CD4-positive, alpha-beta memory T cell (primary cell): ENCODE data around the gene ITPRIP. TPM values are rescaled to one million over a fixed set of nuclear protein-coding genes. Genes with fewer than 3 reads are reported as not detected.
A peak's percentile ranks its signal among the peaks of the same experiment; 100 is the strongest.

Experiments used
- CTCF ChIA-PET: fragments of 350-600 bp; sonication (Branson Sonifier 250); formaldehyde crosslinking; loops from one replicate; lab custom pipeline; 2021; ENCODE audit warnings: inconsistent platforms; ENCODE audit not compliant: partially characterized antibody; lab: Charles Lee
- POLR2A ChIA-PET: fragments of 350-600 bp; sonication (Branson Sonifier 250); formaldehyde crosslinking; loops from one replicate; lab custom pipeline; 2021; ENCODE audit not compliant: partially characterized antibody; lab: Charles Lee
- DNase-seq, 5 donors: peaks; one replicate each; pipeline versions ENCODE4 v3.0.0 to v3.0.0-alpha.2; 2020 to 2022; ENCODE audit warnings: mixed read lengths in 1 of 5
- H3K27ac ChIP-seq: one replicate; pipeline ENCODE4 v1.7.0; 2013; ENCODE audit warnings: low read depth, low read length
- H3K27me3 ChIP-seq: 2 replicates; pipeline ENCODE4 v1.7.0; 2013; ENCODE audit warnings: mild to moderate bottlenecking, low read length, moderate library complexity; ENCODE audit not compliant: insufficient read depth
- H3K36me3 ChIP-seq: 2 replicates; pipeline ENCODE4 v1.7.0; 2013; ENCODE audit warnings: mild to moderate bottlenecking, low read length, moderate library complexity; ENCODE audit not compliant: insufficient read depth
- H3K4me1 ChIP-seq: 2 replicates; pipeline ENCODE4 v1.7.0; 2013; ENCODE audit warnings: mild to moderate bottlenecking, low read length, moderate library complexity; ENCODE audit not compliant: insufficient read depth
- H3K4me3 ChIP-seq, 2 donors: one replicate each; pipeline ENCODE4 v1.7.0; 2013; ENCODE audit warnings: low read length in 2 of 2, mild to moderate bottlenecking in 1 of 2
- H3K9me3 ChIP-seq, 2 donors: one replicate each; pipeline ENCODE4 v1.7.0; 2013; ENCODE audit warnings: low read length in 2 of 2, control low read depth in 1 of 2; ENCODE audit not compliant: control insufficient read depth in 1 of 2
- H3K27ac Mint-ChIP-seq, 7 donors: one replicate each; pipeline ENCODE4 v1.8.0; 2020 to 2021; ENCODE audit warnings: mixed read lengths in 7 of 7, mild to moderate bottlenecking in 6 of 7, inconsistent platforms in 3 of 7, moderate library complexity in 3 of 7
- H3K27me3 Mint-ChIP-seq, 2 donors: one replicate each; pipeline ENCODE4 v1.8.0; 2020 to 2021; ENCODE audit warnings: mixed read lengths in 2 of 2
- H3K36me3 Mint-ChIP-seq, 2 donors: one replicate each; pipeline ENCODE4 v1.8.0; 2020 to 2021; ENCODE audit warnings: mixed read lengths in 2 of 2, inconsistent platforms in 1 of 2, mild to moderate bottlenecking in 1 of 2
- H3K4me1 Mint-ChIP-seq, 4 donors: one replicate each; pipeline ENCODE4 v1.8.0; 2020 to 2021; ENCODE audit warnings: mixed read lengths in 4 of 4, mild to moderate bottlenecking in 1 of 4
- H3K4me3 Mint-ChIP-seq, 8 donors: one replicate each; pipeline ENCODE4 v1.8.0; 2020 to 2021; ENCODE audit warnings: mixed read lengths in 8 of 8, mild to moderate bottlenecking in 7 of 8, moderate library complexity in 6 of 8, inconsistent platforms in 3 of 8
- H3K9me3 Mint-ChIP-seq, 8 donors: one replicate each; pipeline ENCODE4 v1.8.0; 2020 to 2021; ENCODE audit warnings: mixed read lengths in 8 of 8, mild to moderate bottlenecking in 5 of 8, inconsistent platforms in 3 of 8, moderate library complexity in 1 of 8
- intact Hi-C: fragments of 100-400 bp; cut with micrococcal nuclease; formaldehyde crosslinking; loops from one replicate; pipeline ENCODE4 v1.15.1; 2023
- polyA plus RNA-seq, 2 donors: library from polyadenylated mRNA; unstranded; fragments of 300-500 nt; fragmentation: Illumina TruSeq; gene quantifications; one replicate each; pipeline ENCODE4 v1.2.3, GENCODE V29; 2021
- total RNA-seq, 2 experiments: library from RNA; stranded (reverse); gene quantifications; one replicate each; pipeline ENCODE4 v1.2.3, GENCODE V29; 2021

ITPRIP gene
- total and polyA plus RNA-seq, 4 experiments from 2014 or later = 10.3 to 15.7 (median 14.2) TPM

DNA sequence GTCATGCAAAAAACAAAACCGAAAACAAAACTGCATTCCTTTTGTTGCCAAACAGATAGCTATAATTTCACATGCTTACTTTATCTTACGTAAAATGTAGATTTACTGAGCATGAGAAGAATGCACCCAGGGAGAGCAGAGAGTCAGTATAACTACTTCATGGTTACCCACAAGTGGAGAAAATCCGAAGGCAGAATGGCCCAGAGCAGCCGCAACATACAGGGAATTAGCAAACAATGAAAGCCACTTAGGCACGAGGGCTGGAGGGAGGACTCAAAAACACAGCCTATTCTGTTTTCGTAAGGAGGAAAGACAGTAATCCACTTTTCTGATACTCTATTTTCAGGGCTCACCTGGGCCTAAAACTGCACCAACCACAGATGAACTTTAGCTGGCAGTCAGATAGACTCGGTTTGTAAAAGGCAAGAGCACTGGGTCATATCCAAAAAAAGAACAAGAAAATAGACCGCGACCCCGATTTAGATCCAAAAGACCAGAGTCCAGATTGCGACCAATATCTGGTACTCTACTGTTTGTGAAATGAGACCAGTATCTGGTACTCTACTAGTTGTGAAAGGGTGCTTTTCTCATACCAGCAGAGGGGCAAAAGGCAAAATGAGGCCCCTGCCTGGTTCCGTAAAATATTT is 1.3 kb downstream of the ITPRIP start:
- H3K27me3 Mint-ChIP-seq = peaks cover 0 to 3% of the 10 kb centered on the region in 2 donors

DNA sequence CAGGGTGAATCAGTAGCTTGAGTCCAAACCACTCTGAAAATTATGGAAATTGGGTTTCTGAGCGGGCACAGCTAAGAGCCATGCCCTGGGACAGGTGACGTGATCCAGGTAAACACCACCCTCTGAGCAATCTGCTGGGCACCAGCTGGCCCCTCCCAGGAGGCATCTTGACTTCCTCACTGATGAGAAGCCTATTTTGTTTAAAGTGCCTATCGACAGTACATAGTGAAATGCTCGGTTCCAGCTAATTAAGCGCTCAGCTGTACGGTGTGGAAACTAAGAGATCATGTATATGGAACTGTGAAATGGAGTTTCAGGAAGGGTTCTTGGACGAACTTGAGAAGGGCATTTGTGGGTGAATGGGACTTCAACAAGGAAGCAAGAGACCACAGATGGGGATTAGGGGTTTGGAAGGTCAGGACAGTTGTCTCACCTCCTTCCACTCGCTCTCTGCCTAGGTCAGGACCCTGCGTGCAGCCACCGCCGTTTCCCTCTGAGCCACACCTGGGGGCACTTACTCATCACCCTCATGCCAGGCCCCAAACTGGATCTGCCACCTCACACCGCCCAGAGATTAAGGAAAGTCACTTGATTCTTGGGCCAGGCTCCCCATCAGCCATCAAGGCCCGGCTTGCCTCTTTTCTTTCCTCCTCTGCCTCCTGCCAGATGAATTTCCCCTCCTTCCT is 3.2 kb downstream of the ITPRIP start:
- Histone ChIP-seq H3K27ac (peak overlapping the region; percentile 0), H3K4me1 (peaks cover 79% of the 10 kb centered on the region), H3K4me3 (no peak overlapping the region), H3K27me3 (no peaks in the 10 kb centered on the region), H3K36me3 (no peaks in the 10 kb centered on the region), H3K9me3 (no peaks in the 10 kb centered on the region)
- CTCF ChIA-PET = interaction anchor here (1.0 to 7.1 kb wide), 9 partner anchors 13 to 61 kb away, joined by 4 to 100 read pairs (median 9); partner anchors contain the start of gene CFAP58
- Mint-ChIP-seq H3K36me3 (peaks cover 0 to 30% of the 10 kb centered on the region in 2 donors), H3K27me3 (peaks cover 0 to 3% of the 10 kb centered on the region in 2 donors), H3K27ac (peak overlapping the region; percentile 81 to 98 (median 91)), H3K4me1 (peaks cover 44 to 87% (median 70%) of the 10 kb centered on the region in 4 donors), H3K9me3 (no peaks in the 10 kb centered on the region), H3K4me3 (peak overlapping the region in 7 of 8 donors; percentile 52 to 100 (median 74))
- POLR2A ChIA-PET = interaction anchor here (1.5 to 6.4 kb wide), 3 partner anchors 10 to 65 kb away, joined by 3 to 179 read pairs (median 126); no protein-coding TSS in a partner anchor
- intact Hi-C loops = no loop called here
- no peak for DNase-seq

More for the DNA sequence above, 1.3 kb downstream of the ITPRIP start:
- no peaks in the 10 kb centered on the region for H3K9me3 Mint-ChIP-seq
- ChIA-PET CTCF (interaction anchor here (0.5 to 7.1 kb wide), 12 partner anchors 7 to 984 kb away, joined by 3 to 100 read pairs (median 12); partner anchors contain the start of gene CFAP58), POLR2A (interaction anchor here (1.5 to 6.4 kb wide), 7 partner anchors 11 to 82 kb away, joined by 3 to 179 read pairs (median 11); partner anchors contain the start of genes CFAP58 and GSTO1)
- Histone ChIP-seq H3K9me3 (no peaks in the 10 kb centered on the region), H3K27ac (peak overlapping the region; percentile 83), H3K27me3 (no peaks in the 10 kb centered on the region), H3K36me3 (no peaks in the 10 kb centered on the region), H3K4me1 (peaks cover 60% of the 10 kb centered on the region), H3K4me3 (peak overlapping the region; percentile 51 to 80)
- peak overlapping the region; percentile 96 to 100 (median 99) for H3K4me3 Mint-ChIP-seq
- peaks cover 0 to 25% of the 10 kb centered on the region in 2 donors for H3K36me3 Mint-ChIP-seq
- H3K27ac Mint-ChIP-seq = peak overlapping the region; percentile 86 to 99 (median 94)
- H3K4me1 Mint-ChIP-seq = peaks cover 35 to 72% (median 53%) of the 10 kb centered on the region in 4 donors
- DNase-seq = no peak
- intact Hi-C loops = no loop called here

DNA sequence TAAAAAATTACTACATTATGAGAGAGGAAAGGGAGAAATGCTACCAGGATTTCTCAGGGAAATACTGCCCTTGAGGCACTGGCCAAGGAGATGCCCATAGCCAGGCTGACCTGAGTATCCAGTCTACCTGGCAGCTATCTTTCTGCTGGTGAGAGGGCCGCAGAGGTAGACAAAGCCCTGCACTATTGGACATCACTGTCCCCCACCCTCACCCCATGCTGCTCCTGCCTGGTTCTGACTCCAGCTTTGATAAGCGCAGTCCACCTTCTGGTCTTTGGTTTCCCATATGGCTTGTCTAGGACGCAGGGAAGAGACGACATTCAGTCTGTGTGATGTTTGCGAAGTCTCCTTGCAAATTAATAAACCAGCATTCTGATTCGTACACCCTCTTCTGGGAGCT is 3.7 kb downstream of the ITPRIP start:
- Histone ChIP-seq H3K27me3 (no peaks in the 10 kb centered on the region), H3K4me3 (no peak overlapping the region), H3K4me1 (peaks cover 84% of the 10 kb centered on the region), H3K27ac (no peak overlapping the region), H3K36me3 (no peaks in the 10 kb centered on the region), H3K9me3 (no peaks in the 10 kb centered on the region)
- CTCF ChIA-PET = interaction anchor here (1.0 to 7.1 kb wide), 8 partner anchors 12 to 60 kb away, joined by 3 to 100 read pairs (median 7); partner anchors contain the start of gene CFAP58
- H3K36me3 Mint-ChIP-seq = peaks cover 0 to 30% of the 10 kb centered on the region in 2 donors
- DNase-seq = no peak
- POLR2A ChIA-PET = interaction anchor here (6.4 kb wide), 1 partner anchor 26 kb away, joined by 126 read pairs; no protein-coding TSS in a partner anchor
- H3K27me3 Mint-ChIP-seq = peaks cover 0 to 3% of the 10 kb centered on the region in 2 donors
- intact Hi-C loops = no loop called here
- no peaks in the 10 kb centered on the region for H3K9me3 Mint-ChIP-seq
- peak overlapping the region; percentile 81 to 98 (median 91) for H3K27ac Mint-ChIP-seq
- peaks cover 46 to 87% (median 75%) of the 10 kb centered on the region in 4 donors for H3K4me1 Mint-ChIP-seq
- peak overlapping the region in 4 of 8 donors; percentile 24 to 100 (median 82) for H3K4me3 Mint-ChIP-seq

DNA sequence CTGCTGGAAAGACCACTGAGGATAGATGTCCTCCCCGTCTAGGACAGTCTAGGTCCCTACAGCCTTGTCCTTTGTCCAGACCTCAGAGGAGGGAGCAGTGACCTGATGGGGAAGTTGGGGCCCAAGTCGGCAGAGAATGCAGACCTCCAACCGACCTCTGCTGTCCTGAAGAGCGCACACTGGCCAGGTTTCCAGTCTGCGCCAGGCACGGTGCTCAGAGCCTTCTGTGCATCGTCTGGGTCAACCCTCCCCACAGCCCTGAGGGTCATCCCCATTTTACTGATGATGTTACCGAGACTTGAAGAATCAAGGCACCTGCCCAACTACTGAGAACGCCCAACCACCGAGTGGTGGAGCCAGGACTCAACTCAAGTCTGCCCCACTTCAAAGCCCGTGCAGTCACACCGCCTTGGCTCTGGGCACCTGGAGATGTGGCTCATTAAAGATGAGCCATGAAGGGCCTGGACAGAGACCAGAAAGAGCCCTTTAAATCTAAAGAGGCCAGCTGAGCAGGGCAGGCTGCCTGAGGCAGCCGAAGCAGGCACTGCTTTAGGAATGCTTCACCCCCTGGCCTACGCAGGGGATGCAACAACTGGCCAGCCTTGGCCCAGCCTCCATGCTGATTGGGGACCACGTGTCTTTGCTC is 4.4 kb downstream of the ITPRIP start:
- Mint-ChIP-seq H3K4me1 (peaks cover 51 to 87% (median 77%) of the 10 kb centered on the region in 4 donors), H3K36me3 (peaks cover 0 to 35% of the 10 kb centered on the region in 2 donors)

DNA sequence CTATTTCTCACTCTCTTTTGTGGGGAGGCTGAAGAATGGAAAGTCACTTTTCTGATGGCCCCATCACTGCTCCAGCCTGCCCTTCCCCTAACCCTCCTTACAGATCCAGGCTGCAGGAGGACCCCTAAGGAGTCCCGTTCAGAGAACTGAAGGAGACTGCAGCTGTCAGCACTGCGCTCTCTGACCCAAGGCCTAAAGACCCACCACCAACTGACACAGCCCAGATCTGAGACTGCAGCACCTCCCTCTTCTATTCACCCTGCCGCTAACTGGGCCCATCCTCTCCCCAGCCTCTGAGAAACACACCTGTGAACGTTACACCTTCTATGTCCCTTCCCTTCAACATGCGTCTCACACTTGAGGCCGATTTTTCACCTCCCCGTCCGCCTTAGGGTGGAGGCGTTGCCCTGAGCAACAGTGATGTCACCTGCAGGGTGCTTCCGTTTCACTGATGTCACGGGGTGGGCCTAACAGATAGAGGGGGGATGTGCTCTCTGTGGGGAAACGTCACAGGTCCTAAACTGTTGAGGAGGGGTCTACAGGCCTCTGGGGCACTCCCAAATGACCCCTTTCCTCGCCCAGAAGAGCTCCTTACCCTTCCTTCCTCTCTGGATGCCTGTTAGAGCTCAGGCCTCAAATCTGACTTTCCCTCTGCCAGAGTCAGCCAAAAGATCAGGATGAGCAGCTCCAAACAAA is 5.1 kb downstream of the ITPRIP start:
- ChIA-PET POLR2A (interaction anchor here (6.4 kb wide), 1 partner anchor 25 kb away, joined by 126 read pairs; no protein-coding TSS in a partner anchor), CTCF (interaction anchor here (0.6 to 7.1 kb wide), 4 partner anchors 10 to 58 kb away, joined by 3 to 100 read pairs (median 4); partner anchors contain the start of gene CFAP58)
- intact Hi-C loops = no loop called here
- Histone ChIP-seq H3K27me3 (no peaks in the 10 kb centered on the region), H3K4me3 (no peak overlapping the region), H3K27ac (peak overlapping the region; percentile 38), H3K9me3 (no peaks in the 10 kb centered on the region), H3K4me1 (peaks cover 90% of the 10 kb centered on the region), H3K36me3 (no peaks in the 10 kb centered on the region)
- DNase-seq = peak; percentile 48 to 80 (median 64)
- Mint-ChIP-seq H3K4me3 (peak overlapping the region in 7 of 8 donors; percentile 4 to 61 (median 40)), H3K9me3 (peaks cover 0 to 5% (median 0%) of the 10 kb centered on the region in 8 donors), H3K27ac (peak overlapping the region; percentile 92 to 98 (median 95)), H3K27me3 (no peaks in the 10 kb centered on the region), H3K4me1 (peaks cover 56 to 90% (median 80%) of the 10 kb centered on the region in 4 donors), H3K36me3 (peaks cover 0 to 32% of the 10 kb centered on the region in 2 donors)

More for the DNA sequence above, 4.4 kb downstream of the ITPRIP start:
- intact Hi-C loops = no loop called here
- H3K27me3 Mint-ChIP-seq = peaks cover 0 to 3% of the 10 kb centered on the region in 2 donors
- H3K27me3 ChIP-seq = no peaks in the 10 kb centered on the region
- no peaks in the 10 kb centered on the region for H3K9me3 ChIP-seq
- no peak for DNase-seq
- peaks cover 84% of the 10 kb centered on the region for H3K4me1 ChIP-seq
- ChIA-PET CTCF (interaction anchor here (1.0 to 7.1 kb wide), 6 partner anchors 13 to 59 kb away, joined by 3 to 100 read pairs (median 7); partner anchors contain the start of gene CFAP58), POLR2A (interaction anchor here (6.4 kb wide), 1 partner anchor 25 kb away, joined by 126 read pairs; no protein-coding TSS in a partner anchor)
- H3K27ac ChIP-seq = peak overlapping the region; percentile 38
- H3K36me3 ChIP-seq = no peaks in the 10 kb centered on the region
- peaks cover 0 to 3% (median 0%) of the 10 kb centered on the region in 8 donors for H3K9me3 Mint-ChIP-seq
- peak overlapping the region in 4 of 8 donors; percentile 6 to 100 (median 56) for H3K4me3 Mint-ChIP-seq
- H3K27ac Mint-ChIP-seq = peak overlapping the region; percentile 92 to 98 (median 95)
- H3K4me3 ChIP-seq = no peak overlapping the region
